Lower lobe of right lung (tissue), 2 donors: Measurements from ENCODE around the gene DUSP12. TPM values are rescaled to one million over a fixed set of nuclear protein-coding genes. Genes with fewer than 3 reads are reported as not detected.

ENCODE experiments used
- ATAC-seq, 2 donors: fragments of 200-7000 bp; cut with Tn5 transposase; one replicate each; pipeline ENCODE4 v1.9.1; 2020 to 2022; ENCODE audit warnings: mild to moderate bottlenecking in 2 of 2, moderate library complexity in 2 of 2
- DNase-seq: peaks from one replicate; pipeline ENCODE4 v3.0.0-alpha.2; 2020
- H3K27ac ChIP-seq: fragments of 200-600 bp; one replicate; pipeline ENCODE4 v1.8.0; 2022
- H3K27me3 ChIP-seq: fragments of 200-600 bp; one replicate; pipeline ENCODE4 v1.8.0; 2022; ENCODE audit warnings: low read depth
- H3K36me3 ChIP-seq: fragments of 200-600 bp; one replicate; pipeline ENCODE4 v1.8.0; 2022; ENCODE audit warnings: mild to moderate bottlenecking
- H3K4me1 ChIP-seq: fragments of 200-600 bp; one replicate; pipeline ENCODE4 v1.8.0; 2022
- H3K4me3 ChIP-seq: fragments of 200-600 bp; one replicate; pipeline ENCODE4 v1.8.0; 2022; ENCODE audit warnings: mild to moderate bottlenecking
- H3K9me3 ChIP-seq: fragments of 200-600 bp; one replicate; pipeline ENCODE4 v1.8.0; 2022
- CTCF ChIP-seq: fragments of 200-600 bp; IDR thresholded peaks from one replicate; pipeline ENCODE4 v1.8.0; 2022; ENCODE audit warnings: antibody characterized with exemption, mild to moderate bottlenecking
- intact Hi-C: fragments of 100-400 bp; cut with DNase I; formaldehyde crosslinking; loops from one replicate; pipeline ENCODE4 v1.11.0; 2022
- total RNA-seq: library from RNA; stranded (reverse); fragmentation: NEBNext Ultra II Directional; extraction: Animal tissue kit (Norgen Biotek cat#: 25700); gene quantifications from one replicate; pipeline ENCODE4 v1.2.1, GENCODE V29; 2021
- donor health status: DM: no; HTN: yes; CAD: no; lungs with severe emphysema.

DUSP12 gene
- total RNA-seq, 1 donor from 2014 or later: 16.4 TPM

GRCh38 chr1:161731241-161731640 is 18.3 kb upstream of the DUSP12 start:
- no peak for DNase-seq
- H3K27ac ChIP-seq: no peak overlapping the region
- no peak overlapping the region for H3K4me3 ChIP-seq
- H3K36me3 ChIP-seq: no peaks in the 10 kb centered on the region
- H3K4me1 ChIP-seq: peaks cover 6% of the 10 kb centered on the region
- no peaks in the 10 kb centered on the region for H3K27me3 ChIP-seq
- no peak for TF ChIP-seq CTCF
- intact Hi-C loops: no loop called here
- no peak for ATAC-seq
- H3K9me3 ChIP-seq: no peaks in the 10 kb centered on the region

DNA sequence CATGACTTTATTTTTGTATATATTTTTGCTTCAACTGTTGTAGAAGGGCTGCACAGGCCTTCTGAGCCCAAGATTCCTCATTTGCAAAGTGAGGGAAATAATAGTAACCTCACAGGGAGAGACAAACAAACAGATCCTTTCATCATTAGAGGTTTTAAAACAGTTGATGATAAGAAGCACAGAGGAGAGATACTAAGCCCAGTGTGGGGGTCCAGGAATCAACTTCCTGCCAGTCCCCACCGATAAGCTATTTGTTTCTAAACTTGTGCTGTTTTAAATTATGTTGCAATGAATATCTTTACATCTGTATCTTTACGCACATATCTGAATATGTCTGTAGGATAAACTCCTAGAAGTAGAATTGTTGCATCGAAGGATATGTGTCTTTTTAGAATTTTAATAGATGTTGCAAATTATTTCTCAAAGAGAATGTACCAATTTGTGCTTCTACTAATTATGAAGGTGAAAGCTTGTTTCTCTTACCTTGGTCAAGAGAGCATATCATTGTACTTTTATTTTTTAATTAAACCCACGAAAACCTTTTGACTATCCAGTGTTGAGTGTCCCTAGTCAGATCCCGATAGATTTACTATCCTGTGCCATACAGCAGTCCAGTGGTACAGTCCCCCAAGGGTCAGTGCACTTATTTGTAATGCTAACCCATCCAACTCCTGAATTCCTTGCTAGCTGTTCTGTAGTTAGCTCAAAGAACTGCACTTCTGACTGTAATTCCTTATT is 17.4 kb upstream of the DUSP12 start:
- intact Hi-C loops: no loop called here
- H3K4me1 ChIP-seq: peaks cover 6% of the 10 kb centered on the region
- no peak for DNase-seq
- H3K4me3 ChIP-seq: no peak overlapping the region
- H3K9me3 ChIP-seq: no peaks in the 10 kb centered on the region
- no peak overlapping the region for H3K27ac ChIP-seq
- ATAC-seq: no peak
- no peaks in the 10 kb centered on the region for H3K36me3 ChIP-seq
- no peak for TF ChIP-seq CTCF
- H3K27me3 ChIP-seq: no peaks in the 10 kb centered on the region

DNA sequence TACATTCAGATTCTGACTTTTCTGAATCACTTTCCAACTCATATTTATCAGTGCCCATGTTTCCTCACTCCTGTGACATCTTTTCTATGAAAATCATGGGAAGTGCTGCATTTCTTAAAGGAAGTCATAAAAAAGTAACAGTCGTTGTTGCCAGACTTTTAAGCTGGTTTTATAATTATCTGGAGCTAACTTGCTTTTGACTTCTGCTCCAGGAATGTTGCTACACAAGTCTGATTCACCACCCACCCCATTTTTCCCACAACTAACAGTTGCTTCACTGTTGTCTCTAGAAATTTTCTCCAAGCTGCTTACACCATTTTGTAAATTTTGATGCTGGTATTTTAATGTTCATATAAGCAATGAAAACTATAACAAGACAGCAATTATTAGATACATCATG is 16.1 kb upstream of the DUSP12 start:
- intact Hi-C loops: no loop called here
- ATAC-seq: no peak
- DNase-seq: no peak

DNA sequence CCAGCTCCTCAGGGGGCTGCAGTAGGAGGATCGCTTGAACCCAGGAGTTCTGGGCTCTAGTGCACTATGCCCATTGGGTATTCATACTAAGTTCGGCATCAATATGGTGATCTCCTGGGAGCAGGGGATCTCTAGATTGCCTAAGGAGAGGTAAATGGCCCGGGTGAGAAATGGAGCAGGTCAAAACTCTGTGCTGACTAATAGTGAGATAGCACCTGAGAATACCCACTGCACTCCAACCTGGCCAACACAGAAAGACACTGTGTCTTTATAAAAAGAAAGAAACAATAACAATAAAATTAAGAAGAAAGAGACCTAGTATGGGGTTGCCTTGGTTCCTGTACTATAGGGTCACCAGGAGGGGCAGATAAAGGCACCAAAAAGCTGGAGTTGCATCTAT is 13.7 kb upstream of the DUSP12 start:
- DNase-seq: no peak
- Histone ChIP-seq H3K4me1 (peaks cover 26% of the 10 kb centered on the region), H3K9me3 (no peaks in the 10 kb centered on the region), H3K36me3 (no peaks in the 10 kb centered on the region), H3K27me3 (no peaks in the 10 kb centered on the region), H3K4me3 (no peak overlapping the region), H3K27ac (no peak overlapping the region)
- intact Hi-C loops: no loop called here
- TF ChIP-seq CTCF: no peak
- ATAC-seq: no peak

More for the DNA sequence above, 16.1 kb upstream of the DUSP12 start:
- Histone ChIP-seq H3K4me3 (no peak overlapping the region), H3K27me3 (no peaks in the 10 kb centered on the region), H3K27ac (no peak overlapping the region), H3K4me1 (peaks cover 4% of the 10 kb centered on the region), H3K9me3 (no peaks in the 10 kb centered on the region), H3K36me3 (no peaks in the 10 kb centered on the region)
- TF ChIP-seq CTCF: no peak

GRCh38 chr1:161736335-161736969 is 13.1 kb upstream of the DUSP12 start:
- no peak for TF ChIP-seq CTCF
- Histone ChIP-seq H3K9me3 (no peaks in the 10 kb centered on the region), H3K27me3 (no peaks in the 10 kb centered on the region), H3K36me3 (no peaks in the 10 kb centered on the region), H3K4me3 (no peak overlapping the region), H3K27ac (no peak overlapping the region), H3K4me1 (peaks cover 29% of the 10 kb centered on the region)
- intact Hi-C loops: no loop called here
- ATAC-seq (no peak), DNase-seq (no peak)
